Loucy (cell line): ENCODE measurements around the gene CHCT1.

Experiments used
- H2AFZ ChIP-seq: fragments of 200-600 bp; sonication (generic); 2 replicates; pipeline ENCODE4 v1.6.0; 2016; ENCODE audit warnings: antibody characterized with exemption, mild to moderate bottlenecking, low read length, moderate library complexity
- H3F3A ChIP-seq: fragments of 200-600 bp; 2 replicates; pipeline ENCODE4 v1.6.0; 2016; ENCODE audit warnings: antibody characterized with exemption, low read depth, mild to moderate bottlenecking
- H3K27me3 ChIP-seq: fragments of 200-600 bp; sonication (generic); 2 replicates; pipeline ENCODE4 v1.6.1; 2014; ENCODE audit warnings: low read length, mild to moderate bottlenecking; ENCODE audit not compliant: insufficient read depth, poor library complexity, severe bottlenecking
- H3K36me3 ChIP-seq: fragments of 200-600 bp; sonication (generic); 2 replicates; pipeline ENCODE4 v1.6.1; 2016; ENCODE audit warnings: low read length; ENCODE audit not compliant: insufficient read depth
- H3K4me1 ChIP-seq: fragments of 200-600 bp; sonication (generic); 2 replicates; pipeline ENCODE4 v1.5.1; 2014; ENCODE audit warnings: low read length, mild to moderate bottlenecking; ENCODE audit not compliant: insufficient read depth, poor library complexity, severe bottlenecking
- H3K4me2 ChIP-seq: fragments of 200-600 bp; sonication (generic); 2 replicates; pipeline ENCODE4 v1.6.0; 2014; ENCODE audit warnings: antibody characterized with exemption, low read length, low read depth, mild to moderate bottlenecking; ENCODE audit not compliant: poor library complexity, severe bottlenecking
- H3K4me3 ChIP-seq: fragments of 200-600 bp; sonication (generic); 2 replicates; pipeline ENCODE4 v1.5.1; 2014; ENCODE audit warnings: low read length, mild to moderate bottlenecking, mixed read lengths; ENCODE audit not compliant: poor library complexity, severe bottlenecking
- H3K79me2 ChIP-seq: fragments of 200-600 bp; sonication (generic); 2 replicates; pipeline ENCODE4 v1.6.1; 2014; ENCODE audit warnings: low read length; ENCODE audit not compliant: insufficient read depth
- H3K9ac ChIP-seq: fragments of 200-600 bp; sonication (generic); 2 replicates; pipeline ENCODE4 v1.6.0; 2014; ENCODE audit warnings: mild to moderate bottlenecking, low read depth, low read length, moderate library complexity; ENCODE audit not compliant: poor library complexity, severe bottlenecking
- H3K9me2 ChIP-seq: fragments of 200-600 bp; sonication (generic); replicated peaks from 2 replicates; pipeline ENCODE4 v1.6.1; 2016; ENCODE audit warnings: low read depth, low read length, mixed read lengths
- H3K9me3 ChIP-seq: fragments of 200-600 bp; sonication (generic); 2 replicates; pipeline ENCODE4 v1.6.1; 2014; ENCODE audit warnings: mild to moderate bottlenecking, antibody characterized with exemption, low read length, low read depth; ENCODE audit not compliant: insufficient read depth
- H4K20me1 ChIP-seq: fragments of 200-600 bp; sonication (generic); 2 replicates; pipeline ENCODE4 v1.6.0; 2014; ENCODE audit warnings: antibody characterized with exemption, low read length, mild to moderate bottlenecking; ENCODE audit not compliant: insufficient read depth, poor library complexity, severe bottlenecking
- CTCF ChIP-seq: fragments of 200-600 bp; sonication (generic); conservative IDR thresholded peaks from 2 replicates; pipeline ENCODE4 v1.5.1; 2014; ENCODE audit warnings: mild to moderate bottlenecking, antibody characterized with exemption, low read length
- EZH2phosphoT487 ChIP-seq: fragments of 200-600 bp; IDR thresholded peaks from 2 replicates; pipeline ENCODE4 v1.6.1; 2018; ENCODE audit warnings: antibody characterized with exemption, mild to moderate bottlenecking, moderate library complexity, borderline replicate concordance

CHCT1 gene

GRCh38 chr17:60455378-60455777, 33.1 kb downstream of the CHCT1 start:
- Histone ChIP-seq H3K9ac (no peak overlapping the region), H3K36me3 (peaks cover 63% of the 10 kb centered on the region), H3K9me3 (no peaks in the 10 kb centered on the region), H3K27me3 (no peaks in the 10 kb centered on the region), H3K4me1 (no peaks in the 10 kb centered on the region), H3K9me2 (no peaks in the 10 kb centered on the region), H4K20me1 (no peaks in the 10 kb centered on the region), H3K79me2 (no peaks in the 10 kb centered on the region), H3K4me2 (no peak overlapping the region), H3F3A (no peaks in the 10 kb centered on the region), H2AFZ (no peak overlapping the region), H3K4me3 (no peak overlapping the region)
- TF ChIP-seq EZH2phosphoT487 (no peak), CTCF (no peak)

GRCh38 chr17:60457148-60457547, 34.9 kb downstream of the CHCT1 start:
- no peaks in the 10 kb centered on the region for H3K9me2 ChIP-seq
- H3K4me3 ChIP-seq, result no peak overlapping the region
- no peaks in the 10 kb centered on the region for H3K9me3 ChIP-seq
- H3K27me3 ChIP-seq, result no peaks in the 10 kb centered on the region
- no peaks in the 10 kb centered on the region for H4K20me1 ChIP-seq
- peaks cover 69% of the 10 kb centered on the region for H3K36me3 ChIP-seq
- H2AFZ ChIP-seq, result no peak overlapping the region
- no peak overlapping the region for H3K4me2 ChIP-seq
- TF ChIP-seq CTCF, result no peak
- no peak for TF ChIP-seq EZH2phosphoT487
- no peaks in the 10 kb centered on the region for H3K4me1 ChIP-seq
- no peaks in the 10 kb centered on the region for H3F3A ChIP-seq
- no peak overlapping the region for H3K9ac ChIP-seq
- H3K79me2 ChIP-seq, result no peaks in the 10 kb centered on the region

GRCh38 chr17:60461584-60461983, 39.3 kb downstream of the CHCT1 start:
- H3K9me3 ChIP-seq, result no peaks in the 10 kb centered on the region
- H3K4me1 ChIP-seq, result no peaks in the 10 kb centered on the region
- H3K36me3 ChIP-seq, result peaks cover 86% of the 10 kb centered on the region
- H3K9ac ChIP-seq, result no peak overlapping the region
- TF ChIP-seq EZH2phosphoT487 (no peak), CTCF (no peak)
- H3K27me3 ChIP-seq, result no peaks in the 10 kb centered on the region
- H2AFZ ChIP-seq, result no peak overlapping the region
- H3K9me2 ChIP-seq, result no peaks in the 10 kb centered on the region
- H4K20me1 ChIP-seq, result no peaks in the 10 kb centered on the region
- H3K4me3 ChIP-seq, result no peak overlapping the region
- no peaks in the 10 kb centered on the region for H3F3A ChIP-seq
- no peaks in the 10 kb centered on the region for H3K79me2 ChIP-seq
- no peak overlapping the region for H3K4me2 ChIP-seq
